ENCODE measurements around the gene PRSS36.
"Not testable (repeated sequence)": the region's sequence is repeated elsewhere in the genome, so short reads cannot be mapped to it uniquely, and the experiment has no call there.

Gene PRSS36

GRCh38 chr16:31143011-31143693 lies 6.7 kb downstream of the PRSS36 start:
- DNase-seq (ENCODE audit: extremely low read depth in 1 of 2, low read depth in 1 of 2), result no peak

GRCh38 chr16:31142109-31143010 lies 7.5 kb downstream of the PRSS36 start:
- peak; percentile 98 for DNase-seq (ENCODE audit: extremely low read depth in 1 of 2, low read depth in 1 of 2)

GRCh38 chr16:31141489-31142108 lies 8.3 kb downstream of the PRSS36 start:
- DNase-seq (ENCODE audit: extremely low read depth in 1 of 2, low read depth in 1 of 2), result no peak

- DNase-seq (ENCODE audit: extremely low read depth in 1 of 2, low read depth in 1 of 2), result not testable (repeated sequence)
Observed at GRCh38 chr16:31141071-31141469, 8.8 kb downstream of the PRSS36 start.

GRCh38 chr16:31138621-31139578 lies 11.0 kb downstream of the PRSS36 start:
- DNase-seq (ENCODE audit: extremely low read depth in 1 of 2, low read depth in 1 of 2), result no peak

GRCh38 chr16:31136822-31137499 lies 12.9 kb downstream of the PRSS36 start:
- not testable (repeated sequence) for DNase-seq (ENCODE audit: extremely low read depth in 1 of 2, low read depth in 1 of 2)

- DNase-seq (ENCODE audit: extremely low read depth in 1 of 2, low read depth in 1 of 2), result no peak
Observed at GRCh38 chr16:31136287-31136662, 13.6 kb downstream of the PRSS36 start.

GRCh38 chr16:31135535-31136286 lies 14.2 kb downstream of the PRSS36 start, which contains the start of gene PRSS8:
Gene PRSS8 (minus strand): TSS chr16:31135727. CDS start chr16:31135498, 229 bp downstream.
- DNase-seq (ENCODE audit: extremely low read depth in 1 of 2, low read depth in 1 of 2), result no peak

- DNase-seq (ENCODE audit: extremely low read depth in 1 of 2, low read depth in 1 of 2), result no peak
Observed at GRCh38 chr16:31134625-31135534, 15.0 kb downstream of the PRSS36 start.

GRCh38 chr16:31134091-31134571 lies 15.7 kb downstream of the PRSS36 start:
- DNase-seq (ENCODE audit: extremely low read depth in 1 of 2, low read depth in 1 of 2), result no peak

- DNase-seq (ENCODE audit: extremely low read depth in 1 of 2, low read depth in 1 of 2), result no peak
Observed at GRCh38 chr16:31133046-31133501, 16.8 kb downstream of the PRSS36 start.

- DNase-seq (ENCODE audit: extremely low read depth in 1 of 2, low read depth in 1 of 2), result no peak
Observed at GRCh38 chr16:31132303-31132979, 17.4 kb downstream of the PRSS36 start.

GRCh38 chr16:31131841-31132271 lies 18.0 kb downstream of the PRSS36 start:
- DNase-seq (ENCODE audit: extremely low read depth in 1 of 2, low read depth in 1 of 2), result no peak

- DNase-seq (ENCODE audit: extremely low read depth in 1 of 2, low read depth in 1 of 2), result no peak
Observed at GRCh38 chr16:31131416-31131815, 18.4 kb downstream of the PRSS36 start.

- DNase-seq (ENCODE audit: extremely low read depth in 1 of 2, low read depth in 1 of 2), result no peak
Observed at GRCh38 chr16:31130899-31131298, 19.0 kb downstream of the PRSS36 start.

- no peak for DNase-seq (ENCODE audit: extremely low read depth in 1 of 2, low read depth in 1 of 2)
Observed at GRCh38 chr16:31130336-31130891, 19.5 kb downstream of the PRSS36 start.
